GM19240 (cell line): ENCODE results near the gene PTH1R.

Experiments
- DNase-seq: peaks from one replicate; pipeline ENCODE4 v3.0.0; 2011; ENCODE audit warnings: low spot score; ENCODE audit not compliant: insufficient read length

Gene PTH1R

GRCh38 chr3:46849686-46850467 is 27.6 kb upstream of the PTH1R start:
- DNase-seq = no peak

DNA sequence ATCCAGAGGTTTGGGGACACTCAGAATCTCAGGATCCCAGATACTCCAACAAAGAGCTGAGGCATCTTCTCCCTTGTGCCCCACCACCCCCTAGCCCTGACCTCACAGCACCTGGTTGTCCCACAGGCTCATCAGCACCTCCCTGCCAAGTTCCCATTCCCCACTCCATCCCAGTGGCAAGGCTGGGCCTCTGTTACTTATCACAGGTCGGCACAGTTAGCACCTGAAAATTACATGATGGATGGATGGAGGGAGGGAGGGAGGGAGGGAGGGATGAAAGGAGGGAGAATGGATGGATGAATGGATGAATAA is 27.1 kb upstream of the PTH1R start:
- DNase-seq = no peak

GRCh38 chr3:46851364-46852333 is 25.9 kb upstream of the PTH1R start:
- DNase-seq = no peak

GRCh38 chr3:46852334-46852720 is 25.2 kb upstream of the PTH1R start:
- no peak for DNase-seq

DNA sequence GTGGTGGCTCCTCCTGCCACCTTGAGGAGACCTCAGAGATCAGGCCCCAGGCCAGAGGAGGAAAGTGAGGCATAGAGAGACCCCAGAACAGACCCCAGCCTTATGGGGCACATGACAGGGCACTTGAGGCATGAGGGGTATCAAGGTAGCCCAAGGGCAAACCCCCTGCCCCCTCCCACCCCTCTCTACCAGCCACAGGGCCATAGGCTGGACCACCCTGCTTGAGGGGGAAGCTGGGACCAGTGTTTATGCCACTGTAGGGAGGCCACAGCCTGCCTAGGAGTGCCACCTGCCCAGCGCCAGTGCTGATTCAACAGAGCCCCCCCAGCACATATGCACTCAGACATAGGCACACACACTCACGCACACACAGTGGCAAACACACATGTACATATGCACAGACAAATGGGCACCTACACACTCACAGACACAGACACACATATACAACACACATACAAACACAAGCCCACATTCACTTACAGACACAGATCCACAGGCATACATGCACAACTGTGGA is 24.6 kb upstream of the PTH1R start:
- DNase-seq = no peak

GRCh38 chr3:46853441-46854415 is 23.8 kb upstream of the PTH1R start:
- no peak for DNase-seq

GRCh38 chr3:46854555-46854991 is 22.9 kb upstream of the PTH1R start:
- no peak for DNase-seq

DNA sequence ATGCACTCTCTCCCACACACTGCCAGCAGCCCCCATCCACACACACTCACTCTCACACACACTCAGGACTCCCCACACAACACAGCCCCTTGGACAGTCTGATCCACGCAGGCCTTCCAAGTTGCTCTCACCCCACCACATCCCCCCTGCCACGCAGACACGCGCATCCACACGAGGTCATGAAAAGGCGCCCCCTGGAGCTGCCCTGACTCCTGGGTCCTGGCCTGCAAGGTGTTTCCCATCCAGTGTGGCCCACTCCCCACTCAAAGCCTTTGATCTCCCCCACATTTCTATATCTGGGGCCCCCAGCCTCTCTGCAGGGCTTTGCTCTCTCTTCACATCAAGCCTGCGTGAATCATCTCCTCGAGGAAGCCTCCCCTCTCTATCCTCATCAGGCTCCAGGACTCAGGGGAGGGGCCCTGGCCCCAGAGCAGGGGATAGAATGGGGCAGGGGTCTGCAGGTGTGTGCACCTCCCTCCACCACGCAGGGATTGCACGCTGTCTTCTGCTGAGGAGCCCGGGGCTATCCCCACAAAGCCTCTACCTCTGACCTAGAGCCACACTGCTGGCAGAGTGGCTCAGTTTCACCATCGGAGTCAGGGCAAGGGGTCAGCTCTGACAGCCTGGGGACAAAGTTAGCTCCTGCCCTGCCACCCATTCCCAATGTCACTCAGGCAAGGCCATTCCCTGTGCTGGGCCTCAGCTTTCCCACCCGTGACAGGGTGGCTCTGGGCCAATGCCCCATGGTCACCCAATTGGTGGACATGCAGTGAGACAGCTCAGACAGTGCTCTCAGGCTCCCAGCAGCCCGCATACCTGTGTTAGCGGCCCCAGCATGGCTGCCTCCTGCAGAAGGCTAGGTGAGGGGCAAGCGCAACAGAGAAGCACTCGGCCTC is 20.7 kb upstream of the PTH1R start:
- DNase-seq = no peak

DNA sequence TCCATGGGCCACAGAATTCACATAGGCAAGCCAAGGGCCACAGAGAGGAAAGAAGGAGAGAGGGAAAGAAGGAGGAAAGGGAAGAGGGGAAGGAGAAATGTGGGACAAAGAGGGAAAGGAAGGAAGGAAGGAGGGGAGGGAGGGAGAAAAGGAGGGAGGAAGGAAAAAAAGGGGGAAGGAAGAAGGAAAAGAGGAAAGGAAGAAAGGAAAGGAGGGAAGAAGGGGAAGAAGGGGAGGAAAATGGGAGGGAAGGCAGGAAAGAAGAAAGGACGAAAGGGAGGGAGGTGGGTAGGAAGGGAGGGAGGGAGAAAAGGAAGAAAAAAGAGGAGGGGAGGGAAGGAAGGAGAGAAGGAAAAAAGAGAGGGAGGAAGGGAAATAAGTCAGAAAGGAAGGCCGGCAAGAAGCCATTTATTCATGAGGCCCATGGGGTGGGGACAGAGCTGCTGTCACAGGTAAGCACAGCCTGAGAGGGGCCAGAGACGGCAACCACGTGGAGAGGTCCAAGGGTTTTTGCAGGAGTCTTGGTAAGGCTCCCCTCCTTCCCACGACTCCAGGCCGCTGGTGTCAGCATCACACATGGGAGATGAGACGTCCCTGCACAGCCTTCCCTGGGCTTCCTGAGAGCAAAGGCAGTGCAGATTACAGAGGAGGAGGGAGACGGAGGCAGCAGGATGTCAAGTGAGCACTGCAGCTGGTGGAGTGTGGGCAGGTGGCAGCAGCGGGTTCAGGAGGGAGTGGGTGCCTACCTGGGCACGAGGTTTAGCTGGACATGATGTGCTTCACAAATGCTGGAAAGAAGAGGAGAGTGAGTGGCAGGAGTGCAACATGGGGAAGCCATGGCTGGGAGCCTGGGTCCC is 19.8 kb upstream of the PTH1R start:
- no peak for DNase-seq

DNA sequence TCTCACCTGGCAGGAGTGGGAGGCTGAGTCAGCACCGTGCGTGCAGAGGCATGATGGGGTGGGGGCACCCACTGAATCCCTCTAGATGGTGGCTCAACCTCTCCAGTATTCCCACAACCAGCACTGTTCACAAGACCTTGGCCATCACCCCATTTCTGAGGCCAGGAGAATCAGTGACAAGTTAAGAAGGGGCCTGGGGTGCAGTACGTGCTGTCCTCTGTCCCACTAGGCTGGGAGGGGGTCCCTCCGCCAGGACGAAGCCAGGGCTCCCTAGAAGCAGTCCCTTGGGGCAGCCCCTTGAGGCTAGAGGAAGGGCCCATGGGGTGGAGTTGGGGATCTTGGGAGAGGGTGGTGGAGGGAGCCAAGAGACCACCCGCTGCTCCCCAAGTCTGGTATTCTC is 19.1 kb upstream of the PTH1R start:
- no peak for DNase-seq

- no peak for DNase-seq
Observed at GRCh38 chr3:46859001-46859710, 18.4 kb upstream of the PTH1R start.

DNA sequence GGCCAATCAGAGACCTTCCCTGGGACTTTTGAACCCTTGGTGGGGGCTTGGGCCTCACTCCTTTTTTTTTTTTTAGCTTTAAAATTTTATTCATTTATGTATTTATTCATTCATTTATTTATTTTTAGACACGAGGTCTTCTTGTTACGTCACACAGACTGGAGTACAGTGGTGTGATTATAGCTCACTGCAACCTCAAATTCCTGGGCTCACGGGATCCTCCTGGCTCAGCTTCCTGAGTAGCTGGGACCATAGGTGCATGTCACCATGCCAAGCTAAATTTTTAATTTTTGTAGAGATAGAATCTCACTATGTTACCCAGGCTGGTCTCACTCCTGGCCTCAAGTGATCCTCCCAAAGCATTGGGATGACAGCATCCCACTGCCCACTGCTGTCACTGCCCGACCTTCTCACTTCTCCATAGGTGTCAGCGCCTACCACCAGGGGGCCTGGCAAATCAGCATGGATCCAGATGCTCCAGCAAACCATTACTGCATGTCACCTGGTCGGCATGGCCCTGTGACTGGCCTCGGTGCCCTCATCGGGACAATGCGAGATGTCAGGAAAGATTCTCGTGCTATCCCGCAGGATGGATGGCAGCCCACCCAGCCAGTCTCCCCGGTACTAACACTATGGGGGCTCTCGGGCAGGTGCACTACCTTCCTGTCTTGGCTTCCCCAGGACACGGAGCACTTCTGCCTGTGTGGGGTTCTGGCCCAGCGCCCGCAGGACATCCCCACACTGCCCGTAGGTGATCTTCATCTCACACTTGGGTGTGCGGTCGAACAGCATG is 17.3 kb upstream of the PTH1R start:
- no peak for DNase-seq

- no peak for DNase-seq
Observed at GRCh38 chr3:46860810-46861604, 16.5 kb upstream of the PTH1R start.

DNA sequence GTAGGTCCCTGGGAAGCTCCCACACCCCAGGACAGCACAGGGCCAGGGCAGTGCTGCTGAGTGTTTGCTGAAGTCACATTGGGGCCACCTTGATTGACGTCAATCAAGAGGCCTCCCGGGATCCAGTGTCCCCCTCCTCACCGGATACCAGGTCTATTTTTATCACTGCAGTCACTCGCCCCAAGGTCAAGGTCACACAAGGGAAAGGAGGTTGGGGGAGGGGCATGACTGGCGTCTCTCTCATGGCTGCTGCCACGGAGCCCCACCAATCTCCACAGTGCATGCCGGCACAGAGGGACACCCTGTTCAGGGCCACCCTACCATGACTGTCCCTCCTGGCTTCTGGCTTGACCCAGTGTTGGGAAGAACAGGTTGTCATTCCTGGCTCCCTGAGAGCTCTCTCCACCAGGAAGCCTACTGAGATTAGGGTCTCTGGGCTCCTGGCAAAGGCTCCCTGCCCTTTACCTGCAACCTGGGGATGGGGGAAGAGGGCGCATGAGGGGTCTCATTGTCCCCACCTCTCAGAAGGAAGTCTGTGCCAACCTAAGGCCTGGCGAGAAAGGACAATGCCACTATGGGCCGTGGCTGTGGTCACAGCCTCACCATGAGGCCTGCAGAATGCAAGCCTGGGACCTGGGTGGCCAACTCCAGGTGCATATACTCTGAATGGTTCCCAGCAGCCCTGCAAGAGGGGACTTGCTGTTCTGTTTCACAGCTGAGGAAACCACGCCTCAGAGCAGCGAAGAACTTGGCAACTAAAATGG is 15.7 kb upstream of the PTH1R start:
- DNase-seq = no peak

GRCh38 chr3:46862369-46863025 is 15.0 kb upstream of the PTH1R start:
- no peak for DNase-seq
